ENCODE results near the gene AMZ1.
"Not testable (repeated sequence)": the region's sequence is repeated elsewhere in the genome, so short reads cannot be mapped to it uniquely, and the experiment has no call there.

Gene AMZ1

DNA sequence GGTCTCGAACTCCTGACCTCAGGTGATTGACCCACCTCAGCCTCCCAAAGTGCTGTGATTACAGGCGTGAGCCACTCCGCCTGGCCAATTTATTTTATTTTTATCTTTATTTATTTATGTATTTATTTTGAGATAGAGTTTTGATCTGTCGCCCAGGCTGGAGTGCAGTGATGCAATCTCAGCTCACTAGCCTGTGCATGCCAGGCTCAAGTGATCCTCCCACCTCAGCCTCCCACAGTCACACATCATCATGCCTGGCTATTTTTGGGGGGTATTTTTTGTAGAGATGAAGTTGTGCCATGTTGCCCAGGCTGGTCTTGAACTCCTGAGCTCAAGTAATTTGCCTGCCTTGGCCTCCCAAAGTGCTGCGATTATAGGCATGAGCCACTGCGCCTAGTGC, 14.8 kb upstream of the AMZ1 start:
- H3K9me3 ChIP-seq (ENCODE audit: control insufficient read depth, insufficient read depth, low read depth, low read length); H3K4me3 ChIP-seq (ENCODE audit: low read depth, low read length); H3K27ac ChIP-seq (ENCODE audit: low read depth, low read length); H3K27me3 ChIP-seq (ENCODE audit: control insufficient read depth, insufficient read depth, low read length); H3K9ac ChIP-seq (ENCODE audit: low read length); H3K4me1 ChIP-seq (ENCODE audit: control insufficient read depth, insufficient read depth, low read length); H3K36me3 ChIP-seq (ENCODE audit: control insufficient read depth, insufficient read depth, low read length): not testable (repeated sequence)

GRCh38 chr7:2673934-2674333, 14.1 kb upstream of the AMZ1 start:
- Histone ChIP-seq H3K27ac (ENCODE audit: low read depth, low read length) (no peak overlapping the region), H3K36me3 (ENCODE audit: control insufficient read depth, insufficient read depth, low read length) (no peaks in the 10 kb centered on the region)

DNA sequence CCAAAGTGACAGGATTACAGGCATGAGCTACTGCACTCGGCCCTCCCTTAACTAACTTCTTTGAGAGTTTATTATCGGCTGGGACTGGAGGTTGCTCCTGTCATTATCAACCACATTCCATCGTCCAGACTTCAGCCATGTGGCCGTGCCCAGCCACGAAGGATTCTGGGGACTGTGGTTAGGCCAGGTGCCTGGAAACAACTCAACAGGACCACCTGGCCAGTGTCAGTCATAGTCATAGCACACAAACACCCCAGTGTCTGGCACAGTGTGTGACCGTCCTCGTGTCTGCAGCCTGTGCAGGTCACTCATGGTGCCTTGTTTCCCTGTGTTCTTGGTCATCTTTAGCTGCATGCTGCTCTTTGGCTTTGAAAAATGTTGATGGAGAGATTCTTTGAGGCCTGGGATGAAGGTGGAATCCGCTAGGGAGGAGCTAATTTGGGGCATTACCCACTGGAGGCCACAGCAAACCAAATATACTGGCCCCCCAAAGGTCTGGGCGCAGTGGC, 12.7 kb upstream of the AMZ1 start:
- Histone ChIP-seq H3K4me3 (ENCODE audit: low read depth, low read length) (no peak overlapping the region), H3K9me3 (ENCODE audit: control insufficient read depth, insufficient read depth, low read depth, low read length) (peaks cover 3% of the 10 kb centered on the region; the same call in 1 of the 2 replicates), H3K27ac (ENCODE audit: low read depth, low read length) (no peak overlapping the region), H3K4me1 (ENCODE audit: control insufficient read depth, insufficient read depth, low read length) (no peaks in the 10 kb centered on the region), H3K27me3 (ENCODE audit: control insufficient read depth, insufficient read depth, low read length) (no peaks in the 10 kb centered on the region), H3K9ac (ENCODE audit: low read length) (no peak overlapping the region), H3K36me3 (ENCODE audit: control insufficient read depth, insufficient read depth, low read length) (no peaks in the 10 kb centered on the region)

More at GRCh38 chr7:2673934-2674333, 14.1 kb upstream of the AMZ1 start:
- no peak overlapping the region for H3K9ac ChIP-seq (ENCODE audit: low read length)
- H3K27me3 ChIP-seq (ENCODE audit: control insufficient read depth, insufficient read depth, low read length): no peaks in the 10 kb centered on the region; the same call in 1 of the 2 replicates
- no peak overlapping the region for H3K4me3 ChIP-seq (ENCODE audit: low read depth, low read length)
- H3K4me1 ChIP-seq (ENCODE audit: control insufficient read depth, insufficient read depth, low read length): no peaks in the 10 kb centered on the region
- peaks cover 3% of the 10 kb centered on the region; the same call in 1 of the 2 replicates for H3K9me3 ChIP-seq (ENCODE audit: control insufficient read depth, insufficient read depth, low read depth, low read length)

- not testable (repeated sequence) for H3K27me3 ChIP-seq (ENCODE audit: control insufficient read depth, insufficient read depth, low read length); H3K27ac ChIP-seq (ENCODE audit: low read depth, low read length); H3K9ac ChIP-seq (ENCODE audit: low read length); H3K4me3 ChIP-seq (ENCODE audit: low read depth, low read length); H3K36me3 ChIP-seq (ENCODE audit: control insufficient read depth, insufficient read depth, low read length); H3K4me1 ChIP-seq (ENCODE audit: control insufficient read depth, insufficient read depth, low read length); H3K9me3 ChIP-seq (ENCODE audit: control insufficient read depth, insufficient read depth, low read depth, low read length)
These were observed 11.4 kb upstream of the AMZ1 start for GRCh38 chr7:2676576-2676975.

- H3K4me3 ChIP-seq (ENCODE audit: low read depth, low read length); H3K9me3 ChIP-seq (ENCODE audit: control insufficient read depth, insufficient read depth, low read depth, low read length); H3K27me3 ChIP-seq (ENCODE audit: control insufficient read depth, insufficient read depth, low read length): not testable (repeated sequence)
These were observed 9.5 kb upstream of the AMZ1 start for GRCh38 chr7:2678454-2678853.

GRCh38 chr7:2679135-2680127, 8.6 kb upstream of the AMZ1 start:
- H3K27ac ChIP-seq (ENCODE audit: low read depth, low read length); H3K4me3 ChIP-seq (ENCODE audit: low read depth, low read length); H3K9ac ChIP-seq (ENCODE audit: low read length); H3K9me3 ChIP-seq (ENCODE audit: control insufficient read depth, insufficient read depth, low read depth, low read length); H3K36me3 ChIP-seq (ENCODE audit: control insufficient read depth, insufficient read depth, low read length); H3K27me3 ChIP-seq (ENCODE audit: control insufficient read depth, insufficient read depth, low read length); H3K4me1 ChIP-seq (ENCODE audit: control insufficient read depth, insufficient read depth, low read length): not testable (repeated sequence)

More at GRCh38 chr7:2678454-2678853, 9.5 kb upstream of the AMZ1 start:
- not testable (repeated sequence) for H3K4me1 ChIP-seq (ENCODE audit: control insufficient read depth, insufficient read depth, low read length); H3K9ac ChIP-seq (ENCODE audit: low read length); H3K36me3 ChIP-seq (ENCODE audit: control insufficient read depth, insufficient read depth, low read length); H3K27ac ChIP-seq (ENCODE audit: low read depth, low read length)

GRCh38 chr7:2680256-2680655, 7.7 kb upstream of the AMZ1 start:
- Histone ChIP-seq H3K4me1 (ENCODE audit: control insufficient read depth, insufficient read depth, low read length) (no peaks in the 10 kb centered on the region), H3K4me3 (ENCODE audit: low read depth, low read length) (no peak overlapping the region), H3K27ac (ENCODE audit: low read depth, low read length) (no peak overlapping the region), H3K9ac (ENCODE audit: low read length) (no peak overlapping the region), H3K27me3 (ENCODE audit: control insufficient read depth, insufficient read depth, low read length) (peaks cover 2% of the 10 kb centered on the region; the same call in 1 of the 2 replicates), H3K36me3 (ENCODE audit: control insufficient read depth, insufficient read depth, low read length) (no peaks in the 10 kb centered on the region), H3K9me3 (ENCODE audit: control insufficient read depth, insufficient read depth, low read depth, low read length) (no peaks in the 10 kb centered on the region; the same call in 1 of the 2 replicates)

- H3K36me3 ChIP-seq (ENCODE audit: control insufficient read depth, insufficient read depth, low read length): no peaks in the 10 kb centered on the region
- H3K27me3 ChIP-seq (ENCODE audit: control insufficient read depth, insufficient read depth, low read length): peaks cover 5% of the 10 kb centered on the region; the same call in 1 of the 2 replicates
- no peak overlapping the region for H3K27ac ChIP-seq (ENCODE audit: low read depth, low read length)
- H3K4me1 ChIP-seq (ENCODE audit: control insufficient read depth, insufficient read depth, low read length): no peaks in the 10 kb centered on the region
- H3K9ac ChIP-seq (ENCODE audit: low read length): no peak overlapping the region
- H3K4me3 ChIP-seq (ENCODE audit: low read depth, low read length): no peak overlapping the region
- H3K9me3 ChIP-seq (ENCODE audit: control insufficient read depth, insufficient read depth, low read depth, low read length): no peaks in the 10 kb centered on the region
These were observed 7.1 kb upstream of the AMZ1 start for GRCh38 chr7:2680792-2681490.

DNA sequence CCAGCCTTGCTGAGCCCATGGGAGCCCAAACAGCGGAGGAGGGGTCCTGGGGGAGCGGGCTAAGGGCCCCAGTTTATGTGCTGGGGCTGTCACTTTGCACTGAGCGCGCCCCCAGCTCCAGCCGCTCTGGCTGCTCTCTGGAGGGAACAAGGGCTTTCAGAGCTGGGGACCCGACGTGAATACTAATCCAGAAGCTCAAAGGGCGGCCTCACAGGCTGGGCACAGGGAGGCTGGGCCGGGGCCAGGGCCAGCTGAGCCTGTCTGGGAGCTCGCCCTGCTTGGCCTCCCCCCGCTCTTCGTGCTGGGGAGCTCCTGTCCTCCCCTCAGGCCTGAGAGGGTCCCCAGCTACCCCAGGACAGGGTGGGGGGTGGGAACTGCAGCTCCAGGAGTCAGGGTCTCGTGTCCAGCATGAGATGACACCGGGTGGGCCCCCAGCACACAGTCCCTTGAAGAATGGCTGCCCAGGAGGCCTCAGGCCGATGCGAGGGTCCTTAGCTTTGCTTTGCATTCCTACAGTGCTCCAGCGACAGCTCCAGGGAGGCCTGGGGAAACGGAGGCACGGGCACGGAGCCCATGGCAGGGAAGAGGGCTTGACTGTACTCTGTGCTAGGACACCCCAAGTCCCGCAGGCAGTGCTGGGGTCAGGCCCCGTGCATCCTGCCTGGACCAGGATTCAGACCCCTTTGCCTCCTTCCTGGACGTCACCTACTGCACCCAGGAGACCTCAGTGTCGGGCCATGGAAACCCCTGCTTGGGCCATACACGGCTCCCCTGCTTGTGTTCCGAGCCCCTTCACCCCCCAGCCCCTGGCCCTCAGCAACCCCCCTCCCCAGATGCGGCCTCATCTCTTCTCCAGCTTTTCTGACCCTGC, 5.8 kb upstream of the AMZ1 start:
- H3K4me1 ChIP-seq (ENCODE audit: control insufficient read depth, insufficient read depth, low read length): no peaks in the 10 kb centered on the region
- H3K9ac ChIP-seq (ENCODE audit: low read length): no peak overlapping the region
- peaks cover 15% of the 10 kb centered on the region for H3K27me3 ChIP-seq (ENCODE audit: control insufficient read depth, insufficient read depth, low read length)
- no peaks in the 10 kb centered on the region for H3K9me3 ChIP-seq (ENCODE audit: control insufficient read depth, insufficient read depth, low read depth, low read length)
- H3K27ac ChIP-seq (ENCODE audit: low read depth, low read length): no peak overlapping the region
- H3K36me3 ChIP-seq (ENCODE audit: control insufficient read depth, insufficient read depth, low read length): no peaks in the 10 kb centered on the region
- no peak overlapping the region for H3K4me3 ChIP-seq (ENCODE audit: low read depth, low read length)

- Histone ChIP-seq H3K9ac (ENCODE audit: low read length) (no peak overlapping the region), H3K4me3 (ENCODE audit: low read depth, low read length) (no peak overlapping the region), H3K9me3 (ENCODE audit: control insufficient read depth, insufficient read depth, low read depth, low read length) (no peaks in the 10 kb centered on the region), H3K36me3 (ENCODE audit: control insufficient read depth, insufficient read depth, low read length) (no peaks in the 10 kb centered on the region), H3K27ac (ENCODE audit: low read depth, low read length) (no peak overlapping the region), H3K4me1 (ENCODE audit: control insufficient read depth, insufficient read depth, low read length) (peaks cover 7% of the 10 kb centered on the region; the same call in 1 of the 2 replicates), H3K27me3 (ENCODE audit: control insufficient read depth, insufficient read depth, low read length) (peaks cover 38% of the 10 kb centered on the region)
These were observed 3.5 kb upstream of the AMZ1 start for GRCh38 chr7:2684501-2684900.
